ENCODE measurements around the gene UBAP1. TPM values are rescaled to one million over a fixed set of nuclear protein-coding genes. Genes with fewer than 3 reads are reported as not detected.
"Not testable (repeated sequence)": the region's sequence is repeated elsewhere in the genome, so short reads cannot be mapped to it uniquely, and the experiment has no call there.

Gene UBAP1
- total RNA-seq, 1 donor from 2014 or later = 30.9 TPM

- DNase-seq = peak; percentile 50
- H3K36me3 Mint-ChIP-seq (ENCODE audit: low read depth) = peaks cover 27% of the 10 kb centered on the region
- H3K27ac Mint-ChIP-seq = no peak overlapping the region
- H3K4me3 Mint-ChIP-seq = no peak overlapping the region
- intact Hi-C loops (cut with micrococcal nuclease) = no loop called here
- no peaks in the 10 kb centered on the region for H3K9me3 Mint-ChIP-seq
- peaks cover 21% of the 10 kb centered on the region for H3K4me1 Mint-ChIP-seq
- H3K27me3 Mint-ChIP-seq = no peaks in the 10 kb centered on the region
Observed at GRCh38 chr9:34197756-34198711, 19.2 kb downstream of the UBAP1 start.

GRCh38 chr9:34200092-34200491 lies 21.2 kb downstream of the UBAP1 start:
- H3K9me3 Mint-ChIP-seq = no peaks in the 10 kb centered on the region
- no peak for DNase-seq
- no peak overlapping the region for H3K27ac Mint-ChIP-seq
- no peak overlapping the region for H3K4me3 Mint-ChIP-seq
- H3K36me3 Mint-ChIP-seq (ENCODE audit: low read depth) = peaks cover 27% of the 10 kb centered on the region
- intact Hi-C loops (cut with micrococcal nuclease) = no loop called here
- peaks cover 20% of the 10 kb centered on the region for H3K4me1 Mint-ChIP-seq
- H3K27me3 Mint-ChIP-seq = no peaks in the 10 kb centered on the region

GRCh38 chr9:34203275-34203991 lies 24.6 kb downstream of the UBAP1 start:
- Mint-ChIP-seq H3K36me3 (ENCODE audit: low read depth) (peaks cover 20% of the 10 kb centered on the region), H3K27ac (peak overlapping the region; percentile 63), H3K27me3 (no peaks in the 10 kb centered on the region), H3K4me3 (no peak overlapping the region), H3K9me3 (no peaks in the 10 kb centered on the region), H3K4me1 (peaks cover 11% of the 10 kb centered on the region)
- intact Hi-C loops (cut with micrococcal nuclease) = no loop called here
- DNase-seq = no peak

- intact Hi-C loops (cut with micrococcal nuclease) = no loop called here
- DNase-seq = peak; percentile 49
- H3K36me3 Mint-ChIP-seq (ENCODE audit: low read depth) = peaks cover 19% of the 10 kb centered on the region
- H3K9me3 Mint-ChIP-seq = no peaks in the 10 kb centered on the region
- H3K4me3 Mint-ChIP-seq = no peak overlapping the region
- H3K27me3 Mint-ChIP-seq = no peaks in the 10 kb centered on the region
- peaks cover 11% of the 10 kb centered on the region for H3K4me1 Mint-ChIP-seq
- H3K27ac Mint-ChIP-seq = no peak overlapping the region
Observed at GRCh38 chr9:34203992-34204635, 25.3 kb downstream of the UBAP1 start.

GRCh38 chr9:34205102-34205501 lies 26.3 kb downstream of the UBAP1 start:
- no peaks in the 10 kb centered on the region for H3K9me3 Mint-ChIP-seq
- no peak for DNase-seq
- no peak overlapping the region for H3K27ac Mint-ChIP-seq
- no peak overlapping the region for H3K4me3 Mint-ChIP-seq
- peaks cover 25% of the 10 kb centered on the region for H3K36me3 Mint-ChIP-seq (ENCODE audit: low read depth)
- peaks cover 9% of the 10 kb centered on the region for H3K4me1 Mint-ChIP-seq
- intact Hi-C loops (cut with micrococcal nuclease) = no loop called here
- no peaks in the 10 kb centered on the region for H3K27me3 Mint-ChIP-seq

- intact Hi-C loops (cut with micrococcal nuclease) = no loop called here
- H3K36me3 Mint-ChIP-seq (ENCODE audit: low read depth) = peaks cover 25% of the 10 kb centered on the region
- no peak overlapping the region for H3K27ac Mint-ChIP-seq
- no peak overlapping the region for H3K4me3 Mint-ChIP-seq
- no peaks in the 10 kb centered on the region for H3K27me3 Mint-ChIP-seq
- peaks cover 6% of the 10 kb centered on the region for H3K4me1 Mint-ChIP-seq
- no peak for DNase-seq
- no peaks in the 10 kb centered on the region for H3K9me3 Mint-ChIP-seq
Observed at GRCh38 chr9:34206561-34206960, 27.7 kb downstream of the UBAP1 start.

- Mint-ChIP-seq H3K4me1 (peaks cover 4% of the 10 kb centered on the region), H3K4me3 (no peak overlapping the region), H3K27me3 (no peaks in the 10 kb centered on the region), H3K27ac (no peak overlapping the region), H3K9me3 (no peaks in the 10 kb centered on the region), H3K36me3 (ENCODE audit: low read depth) (peaks cover 24% of the 10 kb centered on the region)
- DNase-seq = no peak
- intact Hi-C loops (cut with micrococcal nuclease) = no loop called here
Observed at GRCh38 chr9:34211395-34211794, 32.6 kb downstream of the UBAP1 start.

GRCh38 chr9:34214354-34215000 lies 35.6 kb downstream of the UBAP1 start:
- H3K27ac Mint-ChIP-seq; H3K4me3 Mint-ChIP-seq; H3K9me3 Mint-ChIP-seq; intact Hi-C loops (cut with micrococcal nuclease); DNase-seq; H3K27me3 Mint-ChIP-seq; H3K4me1 Mint-ChIP-seq: not testable (repeated sequence)
- H3K36me3 Mint-ChIP-seq (ENCODE audit: low read depth) = peaks cover 17% of the 10 kb centered on the region

- H3K4me3 Mint-ChIP-seq = no peak overlapping the region
- peaks cover 17% of the 10 kb centered on the region for H3K36me3 Mint-ChIP-seq (ENCODE audit: low read depth)
- intact Hi-C loops (cut with micrococcal nuclease) = no loop called here
- H3K9me3 Mint-ChIP-seq = no peaks in the 10 kb centered on the region
- H3K4me1 Mint-ChIP-seq = peaks cover 4% of the 10 kb centered on the region
- no peaks in the 10 kb centered on the region for H3K27me3 Mint-ChIP-seq
- no peak for DNase-seq
- no peak overlapping the region for H3K27ac Mint-ChIP-seq
Observed at GRCh38 chr9:34216325-34216724, 37.5 kb downstream of the UBAP1 start.

- H3K9me3 Mint-ChIP-seq; H3K27ac Mint-ChIP-seq; intact Hi-C loops (cut with micrococcal nuclease); H3K4me3 Mint-ChIP-seq; H3K27me3 Mint-ChIP-seq; H3K4me1 Mint-ChIP-seq; DNase-seq: not testable (repeated sequence)
- peaks cover 17% of the 10 kb centered on the region for H3K36me3 Mint-ChIP-seq (ENCODE audit: low read depth)
Observed at GRCh38 chr9:34217015-34217414, 38.2 kb downstream of the UBAP1 start.

GRCh38 chr9:34218446-34218845 lies 39.6 kb downstream of the UBAP1 start:
- Mint-ChIP-seq H3K9me3 (no peaks in the 10 kb centered on the region), H3K4me1 (peaks cover 4% of the 10 kb centered on the region), H3K4me3 (no peak overlapping the region), H3K27me3 (no peaks in the 10 kb centered on the region), H3K36me3 (ENCODE audit: low read depth) (peaks cover 17% of the 10 kb centered on the region), H3K27ac (no peak overlapping the region)
- intact Hi-C loops (cut with micrococcal nuclease) = no loop called here
- no peak for DNase-seq

GRCh38 chr9:34219421-34219820 lies 40.6 kb downstream of the UBAP1 start:
- intact Hi-C loops (cut with micrococcal nuclease) = no loop called here
- no peak for DNase-seq

GRCh38 chr9:34220218-34220617 lies 41.4 kb downstream of the UBAP1 start:
- no peak for DNase-seq
- H3K4me1 Mint-ChIP-seq = no peaks in the 10 kb centered on the region
- H3K36me3 Mint-ChIP-seq (ENCODE audit: low read depth) = peaks cover 16% of the 10 kb centered on the region
- H3K9me3 Mint-ChIP-seq = no peaks in the 10 kb centered on the region
- H3K4me3 Mint-ChIP-seq = no peak overlapping the region
- no peak overlapping the region for H3K27ac Mint-ChIP-seq
- H3K27me3 Mint-ChIP-seq = no peaks in the 10 kb centered on the region
- intact Hi-C loops (cut with micrococcal nuclease) = no loop called here

More at GRCh38 chr9:34219421-34219820, 40.6 kb downstream of the UBAP1 start:
- H3K27me3 Mint-ChIP-seq = no peaks in the 10 kb centered on the region
- H3K9me3 Mint-ChIP-seq = no peaks in the 10 kb centered on the region
- H3K27ac Mint-ChIP-seq = no peak overlapping the region
- H3K36me3 Mint-ChIP-seq (ENCODE audit: low read depth) = peaks cover 15% of the 10 kb centered on the region
- no peak overlapping the region for H3K4me3 Mint-ChIP-seq
- no peaks in the 10 kb centered on the region for H3K4me1 Mint-ChIP-seq
